Stimulated activated CD8-positive, alpha-beta memory T cell treated with anti-CD3 and anti-CD28 coated beads, Interleukin-15, amount 100 ng/mL, for 48 hours (primary cell): ENCODE results near the gene RNASEH2B.

Experiments
- DNase-seq, 2 donors: peaks; one replicate each; pipeline ENCODE4 v3.0.0-alpha.2; 2020; ENCODE audit warnings: low read depth in 2 of 2

Gene RNASEH2B

DNA sequence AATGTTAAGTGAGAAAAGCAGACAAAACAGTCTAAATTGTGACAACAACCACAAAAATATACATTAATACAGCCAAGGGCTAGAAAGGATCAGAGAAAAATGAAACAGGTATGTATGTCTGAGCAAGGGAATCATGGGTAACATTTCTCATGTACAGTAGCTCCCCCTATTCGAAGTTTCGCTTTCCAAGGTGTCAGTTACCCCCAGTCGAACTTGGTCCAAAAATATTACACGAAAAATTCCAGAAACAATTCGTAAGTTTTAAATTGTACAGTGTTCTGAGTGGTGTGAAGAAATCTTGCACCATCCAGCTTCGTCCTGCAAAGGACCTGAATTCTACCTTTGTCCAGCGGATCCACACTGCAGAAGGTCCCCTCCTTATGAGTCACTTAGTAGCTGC lies 1.8 kb upstream of the RNASEH2B start:
- DNase-seq: no peak

DNA sequence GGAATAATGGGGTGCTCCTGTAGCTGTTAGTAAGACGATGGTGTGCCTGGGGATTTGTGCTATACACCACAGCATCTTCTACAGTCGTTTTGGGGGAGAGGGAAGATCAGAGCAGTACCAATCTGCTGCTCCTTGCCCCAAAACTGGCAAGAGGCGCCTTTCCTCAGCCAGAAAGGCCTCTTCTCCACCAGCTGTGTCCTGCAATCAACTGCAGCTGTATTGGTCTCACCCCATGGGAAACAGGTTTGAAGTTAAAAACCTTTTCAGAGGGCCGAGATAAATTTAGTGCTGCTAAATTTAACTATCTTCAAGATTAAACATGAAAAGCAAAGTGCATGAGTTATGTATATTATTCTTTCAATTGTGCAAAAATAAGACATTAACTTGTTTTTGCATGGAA lies 1.2 kb upstream of the RNASEH2B start:
- no peak for DNase-seq

DNA sequence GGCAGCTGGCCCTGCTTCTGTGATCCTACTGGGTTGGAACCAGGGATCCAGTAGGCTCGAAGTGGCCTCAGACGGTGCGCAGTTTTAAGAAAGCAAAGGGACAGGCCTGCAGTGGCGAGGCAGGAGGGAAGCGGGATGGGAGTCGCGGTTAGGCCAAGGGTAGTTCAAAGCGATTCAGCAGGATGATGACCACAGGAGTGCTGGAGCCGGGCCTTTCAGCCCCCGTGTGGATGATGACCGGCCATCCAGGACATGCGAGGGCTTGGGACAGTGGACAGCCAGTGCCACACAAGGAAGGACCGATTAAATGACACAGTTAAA lies 854 bp downstream of the RNASEH2B start:
- no peak for DNase-seq

DNA sequence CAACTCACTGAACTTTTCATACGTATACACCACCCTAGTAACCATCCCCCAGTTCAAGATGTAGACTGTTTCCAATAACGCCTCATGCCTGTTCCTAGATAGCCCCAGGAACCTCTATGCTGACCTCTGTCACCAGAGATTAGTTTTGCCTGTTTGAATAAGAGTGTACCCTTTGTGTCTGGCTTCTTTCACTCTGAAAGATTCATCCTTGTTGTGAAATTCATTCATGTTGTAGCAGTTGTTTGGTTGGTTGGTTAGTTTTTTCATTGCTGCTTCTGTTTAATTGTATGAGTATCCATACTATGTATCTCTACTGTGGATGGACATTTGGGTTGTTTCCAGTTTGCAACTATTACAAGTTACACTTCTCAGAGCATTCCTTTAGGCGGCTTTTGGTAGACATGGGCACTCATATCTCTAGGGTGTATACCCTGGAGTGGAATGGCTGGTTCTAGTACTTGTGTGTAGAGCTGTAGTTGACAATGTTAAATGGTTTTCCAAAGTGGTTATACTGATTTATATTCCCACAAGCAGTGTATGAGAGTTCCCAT lies 1.6 kb downstream of the RNASEH2B start:
- no peak for DNase-seq

DNA sequence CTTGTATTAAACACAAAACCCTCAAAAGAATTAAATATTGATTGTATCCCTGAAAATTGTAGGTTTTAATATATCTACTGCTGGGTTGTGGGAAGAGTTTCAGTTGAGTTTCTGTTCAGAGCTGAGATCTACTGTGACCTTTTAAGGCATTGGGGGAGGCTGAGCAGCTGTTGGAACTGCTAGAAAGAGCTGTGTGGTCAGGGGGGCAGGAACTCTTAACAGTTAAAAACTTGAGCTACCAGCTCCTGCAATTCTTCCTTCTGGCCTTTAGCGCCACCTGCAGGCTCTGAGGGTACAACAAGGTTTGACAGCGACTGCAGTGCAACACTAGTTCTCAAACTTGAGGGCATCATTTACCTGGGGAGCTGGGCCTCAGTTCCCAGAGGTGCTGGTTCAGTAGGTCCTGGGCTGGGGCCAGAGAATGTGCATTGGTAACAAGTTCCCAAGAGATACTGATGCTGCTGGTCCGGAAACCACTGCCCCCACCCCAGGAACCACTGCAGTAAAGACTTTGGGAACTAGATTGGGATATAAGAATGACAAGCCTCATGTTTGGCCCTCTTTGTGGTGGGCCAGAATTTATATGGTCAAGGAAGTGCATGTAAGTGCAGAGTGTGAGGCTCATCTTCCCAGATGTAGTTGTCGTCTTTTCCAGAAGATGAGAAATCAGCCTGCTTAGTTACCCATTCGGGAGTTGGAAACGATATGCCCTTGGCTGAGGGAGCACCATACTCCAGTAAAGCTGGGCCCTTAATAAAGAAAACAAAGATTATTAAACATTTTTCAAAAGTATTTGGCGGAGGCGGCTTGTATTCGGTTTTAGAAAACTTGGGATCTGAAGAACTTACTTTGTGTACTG lies 2.6 kb downstream of the RNASEH2B start:
- peak; percentile 78 to 83 for DNase-seq

DNA sequence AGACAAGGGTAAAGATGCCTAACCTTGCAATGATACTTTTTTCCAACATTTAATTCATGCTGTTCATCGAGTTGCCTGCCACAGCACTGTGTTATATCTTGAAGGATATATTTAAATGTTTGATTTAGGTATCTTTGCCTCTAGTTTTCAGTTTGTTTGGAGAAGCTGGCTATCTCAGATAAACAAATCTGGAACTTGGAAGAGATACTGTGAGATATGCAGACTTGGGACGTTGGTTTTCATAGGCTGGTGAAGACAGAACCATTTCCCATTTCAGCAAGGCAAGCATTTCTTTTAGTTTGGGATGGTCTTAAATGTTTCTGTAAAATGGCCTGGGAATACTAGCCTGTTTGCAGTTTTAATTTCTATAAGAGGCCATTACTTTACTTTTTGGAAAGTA lies 3.3 kb downstream of the RNASEH2B start:
- no peak for DNase-seq

DNA sequence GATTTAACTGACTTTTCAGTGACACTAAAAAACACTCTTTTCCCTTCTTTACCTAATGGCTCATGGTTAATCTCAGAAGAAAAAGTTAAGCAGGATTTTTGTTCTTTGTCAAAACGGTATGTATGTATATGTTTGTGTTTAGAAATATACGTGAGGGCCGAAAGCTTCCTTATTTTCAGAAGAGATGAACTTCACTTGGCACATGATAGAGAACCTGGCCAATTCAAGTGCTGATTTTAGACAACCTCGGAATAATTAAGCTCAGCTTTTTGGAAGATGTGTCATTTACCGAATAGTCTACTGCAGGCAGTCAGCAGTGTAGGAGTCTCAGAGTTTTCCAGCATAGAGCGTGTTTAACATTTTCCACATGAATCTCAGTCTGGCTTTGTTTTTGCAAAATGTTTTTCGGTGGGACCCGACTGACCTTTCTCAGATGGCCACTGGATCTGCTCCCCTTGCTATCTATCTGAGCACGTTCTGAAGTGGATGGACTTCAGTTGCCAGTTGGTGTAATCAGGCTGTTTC lies 4.6 kb downstream of the RNASEH2B start:
- no peak for DNase-seq

DNA sequence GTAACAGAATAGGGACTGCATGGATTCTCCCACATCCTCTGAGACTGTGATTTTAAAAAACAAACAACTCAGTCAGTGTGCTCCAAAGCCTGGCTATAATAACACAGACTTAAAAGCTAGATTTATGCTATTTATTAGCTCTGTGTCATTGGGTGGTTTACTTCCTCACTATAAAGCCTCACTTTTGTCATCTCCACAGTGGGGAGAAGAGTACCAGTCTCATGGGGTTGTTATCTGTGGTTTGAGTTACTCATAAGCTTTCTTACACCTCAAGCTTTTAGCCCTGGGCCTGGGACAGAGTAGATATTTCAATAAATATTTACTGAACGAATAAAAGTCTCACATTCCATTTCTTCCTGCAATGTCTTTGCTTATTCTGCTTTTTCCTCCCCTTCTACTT lies 5.3 kb downstream of the RNASEH2B start:
- DNase-seq: no peak

DNA sequence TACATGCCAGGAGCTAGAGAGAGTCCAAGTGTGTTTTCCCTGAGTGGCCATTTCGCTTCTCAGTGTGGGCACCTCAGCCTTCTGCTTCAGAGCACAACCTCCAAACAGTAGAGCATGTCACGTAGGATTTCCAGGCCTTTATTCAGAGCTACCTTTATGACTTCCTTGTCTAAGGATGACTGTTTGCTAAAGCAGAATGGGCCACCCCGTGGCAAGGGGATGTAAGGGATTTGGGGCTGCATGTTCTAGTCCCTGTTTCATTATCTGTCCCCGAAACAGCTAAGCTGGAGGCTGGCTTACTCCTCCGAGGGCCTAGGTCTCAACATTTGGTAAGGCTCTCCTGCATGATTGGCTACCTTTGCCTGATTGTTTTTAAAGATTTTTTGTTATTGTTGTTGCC lies 6.0 kb downstream of the RNASEH2B start:
- DNase-seq: no peak

DNA sequence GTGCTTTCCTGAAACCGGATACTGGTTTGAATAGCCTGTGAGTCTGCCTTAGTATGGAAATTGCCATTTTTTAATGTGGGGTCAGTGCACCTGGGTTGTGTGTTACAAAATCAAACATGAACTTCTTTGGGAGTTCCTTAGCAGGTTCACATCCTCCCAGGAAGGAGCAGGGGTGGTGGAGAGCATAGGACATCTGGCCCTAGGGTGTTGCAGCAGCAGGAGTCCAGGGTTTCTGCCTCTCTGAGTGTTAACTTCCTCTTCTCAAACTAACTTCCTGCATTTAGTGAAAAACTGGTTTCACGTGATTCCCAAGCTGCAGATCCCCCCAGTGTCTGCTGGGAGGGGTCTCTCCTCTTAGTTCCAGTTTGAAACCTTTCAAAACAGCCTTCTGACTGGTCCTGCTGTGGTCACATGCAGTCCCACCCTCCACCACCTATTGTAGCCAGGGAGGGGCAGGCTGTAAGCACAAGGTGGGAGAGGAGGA lies 7.2 kb downstream of the RNASEH2B start:
- DNase-seq: no peak

DNA sequence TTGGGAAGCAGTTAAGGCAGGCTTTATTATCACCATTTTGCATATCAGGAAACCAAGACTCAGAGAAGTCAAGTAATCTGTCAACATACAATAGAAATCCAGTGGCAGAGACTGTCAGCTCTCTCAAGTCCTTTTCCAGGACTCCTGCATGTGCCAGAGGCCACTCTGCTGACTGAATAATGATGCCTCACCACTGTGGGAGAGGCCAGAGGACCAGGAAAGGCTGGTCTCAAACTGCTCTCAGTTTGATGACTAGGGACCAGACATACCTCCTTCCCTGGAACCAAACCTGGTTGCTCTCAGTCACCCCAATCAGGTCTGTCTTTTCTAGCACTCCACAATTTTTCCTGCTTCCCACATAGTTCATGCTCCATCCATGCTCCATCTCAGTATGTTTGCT lies 8.0 kb downstream of the RNASEH2B start:
- DNase-seq: no peak

DNA sequence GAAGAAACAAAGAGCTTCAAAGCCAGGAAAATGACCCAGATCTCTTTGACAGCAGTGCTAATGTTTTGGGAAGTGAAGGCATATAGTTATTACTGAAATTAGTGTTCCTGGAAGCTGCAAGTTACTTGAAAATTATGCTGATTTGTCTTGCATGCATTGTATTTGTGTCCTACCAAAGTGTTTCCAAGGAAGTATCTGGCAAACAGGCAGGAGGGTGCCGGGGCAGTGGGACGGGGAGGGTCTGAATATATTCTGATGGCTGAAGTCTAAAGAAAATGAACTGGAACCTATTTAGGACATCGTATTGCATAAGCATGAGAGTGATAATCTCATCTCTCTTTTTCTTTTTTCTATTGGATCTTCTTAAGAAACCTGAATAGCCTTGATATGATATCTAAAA lies 9.0 kb downstream of the RNASEH2B start:
- no peak for DNase-seq

DNA sequence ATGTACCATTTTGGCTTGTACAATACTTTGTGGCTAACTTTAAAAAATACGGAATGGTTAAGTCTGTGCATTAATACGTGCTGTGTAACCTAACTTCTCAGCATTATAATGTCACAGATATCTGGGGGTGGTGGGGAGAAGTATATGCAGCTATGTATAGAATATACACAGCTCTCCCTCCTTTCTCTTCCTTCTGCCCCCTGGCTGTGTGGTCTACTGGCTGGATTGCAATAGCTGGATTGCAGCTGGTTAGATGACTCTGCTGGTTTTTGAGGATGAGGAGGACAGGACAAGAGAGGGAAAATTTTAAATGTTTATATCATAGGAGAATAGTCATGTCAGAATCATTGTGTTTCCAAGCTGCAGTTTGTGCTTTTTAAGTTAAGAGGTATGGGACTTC lies 9.7 kb downstream of the RNASEH2B start:
- DNase-seq: no peak

DNA sequence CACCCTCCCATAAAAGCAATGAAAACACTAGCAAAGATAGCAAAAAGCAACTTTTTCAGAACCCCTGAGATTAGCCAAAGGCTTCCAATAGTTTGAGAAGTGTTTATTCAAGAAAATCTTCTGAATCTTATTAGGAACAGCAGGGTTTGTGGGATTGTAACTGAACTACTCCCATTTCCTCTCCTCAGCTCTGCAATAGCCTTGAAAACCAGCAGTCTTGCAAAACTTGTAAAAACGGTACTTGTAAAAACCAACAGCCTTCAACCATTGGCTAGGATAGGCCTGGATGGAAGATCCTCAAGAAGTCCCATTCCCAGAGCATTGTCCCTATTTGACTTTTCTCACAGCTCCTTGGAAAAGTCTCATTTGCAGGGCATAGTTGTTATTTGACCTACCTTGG lies 12.1 kb downstream of the RNASEH2B start:
- DNase-seq: no peak

DNA sequence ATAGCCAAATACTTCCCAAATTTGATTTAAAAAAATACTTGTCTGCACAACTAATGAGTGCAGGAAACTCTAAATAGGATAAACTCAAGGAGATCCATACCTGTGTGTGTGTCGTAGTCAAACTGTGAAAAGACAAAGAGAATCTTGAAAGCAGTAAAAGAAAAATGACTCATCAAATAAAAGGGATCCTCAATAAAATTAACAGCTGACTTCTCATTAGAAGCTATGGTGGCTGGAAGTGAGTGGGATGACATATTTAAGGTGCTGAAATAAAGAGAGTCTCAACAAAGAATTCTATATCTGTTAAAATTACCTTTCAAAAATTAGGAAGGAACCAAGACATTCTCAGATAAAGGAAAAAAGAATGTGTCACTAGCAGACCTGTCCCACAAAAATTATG lies 13.7 kb downstream of the RNASEH2B start:
- no peak for DNase-seq

DNA sequence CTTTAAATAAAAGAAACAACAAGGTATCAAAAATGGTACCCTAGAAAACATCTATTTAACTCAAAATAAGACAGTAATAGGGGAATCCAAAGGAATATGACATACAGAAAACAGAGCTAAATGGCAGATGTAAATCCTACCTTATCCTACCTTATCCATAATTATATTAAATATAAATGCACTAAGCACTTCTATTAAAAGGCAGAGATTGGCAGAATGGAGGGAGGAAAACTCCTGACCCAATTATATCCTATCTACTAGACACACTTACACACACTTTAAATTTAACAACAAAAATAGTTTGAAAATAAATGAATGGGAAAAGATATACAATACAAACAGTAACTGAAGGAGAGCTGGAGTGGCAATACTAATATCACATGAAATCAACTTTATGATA lies 14.4 kb downstream of the RNASEH2B start:
- no peak for DNase-seq

DNA sequence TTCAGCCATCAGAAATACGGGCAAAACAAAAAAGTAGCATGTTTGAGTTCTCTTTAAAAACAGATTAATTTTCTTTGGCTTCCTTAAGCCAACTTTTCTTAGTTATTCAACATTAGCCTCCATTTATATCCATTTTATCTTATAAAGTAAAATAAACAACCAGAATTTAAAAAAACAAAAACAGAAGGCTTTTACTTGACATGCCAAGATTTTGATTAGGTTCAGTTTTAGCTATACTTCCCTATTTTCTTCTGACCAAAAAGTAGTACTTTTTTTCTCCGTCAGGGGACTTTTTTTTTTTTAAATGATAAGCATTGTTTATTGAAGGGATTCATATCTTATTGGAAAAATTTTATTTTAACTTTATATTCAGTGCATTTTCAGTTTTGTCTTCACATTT lies 18.1 kb downstream of the RNASEH2B start:
- DNase-seq: no peak

DNA sequence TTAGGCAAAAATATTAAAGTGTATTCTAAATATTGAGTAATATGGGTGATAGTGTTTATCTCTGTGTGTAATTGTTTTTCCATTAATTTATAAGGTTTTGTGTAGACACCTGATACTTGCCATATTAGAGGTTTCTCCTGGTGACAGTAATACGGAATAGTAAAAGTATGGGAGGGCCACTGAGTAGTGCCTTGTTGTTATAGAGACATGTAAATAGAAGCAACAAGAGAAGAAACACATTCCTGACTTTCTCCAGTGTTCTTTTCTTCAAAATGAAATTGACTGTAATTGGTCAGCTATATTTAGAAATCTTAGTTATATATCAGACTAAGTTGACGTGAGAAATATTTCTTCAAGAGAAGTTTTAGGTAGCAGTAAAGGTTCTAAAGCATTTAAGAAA lies 18.5 kb downstream of the RNASEH2B start:
- no peak for DNase-seq

DNA sequence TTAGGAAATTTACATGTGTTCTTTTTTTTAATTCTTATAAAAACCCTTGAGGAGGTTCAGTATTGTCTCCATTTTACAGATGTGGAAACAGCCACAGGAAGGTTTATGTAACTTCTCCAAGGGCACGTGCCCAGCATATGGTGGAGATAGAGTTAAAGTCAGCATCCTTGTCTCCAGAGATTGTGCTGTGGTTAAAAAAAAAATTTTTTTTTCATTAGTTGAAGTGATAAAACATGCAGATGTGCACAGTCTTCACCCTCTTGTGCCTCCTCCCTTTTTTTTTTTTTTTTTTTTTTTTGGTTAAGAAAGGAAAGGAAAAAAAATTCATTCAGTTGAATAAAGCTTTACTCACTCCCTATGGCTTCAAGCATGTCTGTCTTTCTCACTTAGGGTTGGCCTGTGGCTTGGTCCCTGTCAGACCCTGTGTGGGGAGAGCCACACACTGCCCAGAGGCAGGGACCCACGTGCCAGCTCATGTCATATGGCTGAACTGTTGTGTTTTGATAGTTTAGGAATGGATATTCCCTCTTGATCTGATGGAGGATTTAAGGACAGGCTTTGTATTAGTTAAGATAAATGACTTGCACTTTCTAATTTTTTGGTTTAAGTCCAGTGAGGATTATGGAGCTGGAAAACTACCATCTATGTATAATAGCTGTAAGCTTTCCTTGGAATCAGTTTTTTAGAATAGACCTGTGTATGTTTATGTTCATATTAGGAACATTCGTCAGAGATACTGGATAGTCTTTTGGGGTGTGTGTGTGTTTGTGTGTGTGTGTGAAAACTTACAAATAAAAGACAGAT lies 19.3 kb downstream of the RNASEH2B start:
- DNase-seq: no peak

DNA sequence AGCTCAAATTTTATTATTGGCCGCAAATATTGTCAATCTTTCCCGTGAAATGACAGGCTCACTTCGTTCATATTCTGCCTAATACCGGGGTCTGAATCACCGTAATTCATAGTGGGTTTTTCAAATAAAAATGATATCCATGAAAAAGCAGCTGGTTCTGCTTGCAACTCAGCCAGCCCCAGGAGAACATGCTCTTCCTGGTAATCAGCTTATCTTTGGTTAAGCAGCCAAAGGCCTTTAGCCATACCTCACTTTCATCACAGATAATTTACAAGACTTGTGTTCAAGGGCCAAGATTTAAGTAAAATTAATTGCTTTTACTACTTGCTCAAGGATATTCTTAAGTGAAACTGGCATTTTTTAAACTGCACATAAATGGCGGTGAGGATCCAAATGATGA lies 22.5 kb downstream of the RNASEH2B start:
- DNase-seq: no peak

DNA sequence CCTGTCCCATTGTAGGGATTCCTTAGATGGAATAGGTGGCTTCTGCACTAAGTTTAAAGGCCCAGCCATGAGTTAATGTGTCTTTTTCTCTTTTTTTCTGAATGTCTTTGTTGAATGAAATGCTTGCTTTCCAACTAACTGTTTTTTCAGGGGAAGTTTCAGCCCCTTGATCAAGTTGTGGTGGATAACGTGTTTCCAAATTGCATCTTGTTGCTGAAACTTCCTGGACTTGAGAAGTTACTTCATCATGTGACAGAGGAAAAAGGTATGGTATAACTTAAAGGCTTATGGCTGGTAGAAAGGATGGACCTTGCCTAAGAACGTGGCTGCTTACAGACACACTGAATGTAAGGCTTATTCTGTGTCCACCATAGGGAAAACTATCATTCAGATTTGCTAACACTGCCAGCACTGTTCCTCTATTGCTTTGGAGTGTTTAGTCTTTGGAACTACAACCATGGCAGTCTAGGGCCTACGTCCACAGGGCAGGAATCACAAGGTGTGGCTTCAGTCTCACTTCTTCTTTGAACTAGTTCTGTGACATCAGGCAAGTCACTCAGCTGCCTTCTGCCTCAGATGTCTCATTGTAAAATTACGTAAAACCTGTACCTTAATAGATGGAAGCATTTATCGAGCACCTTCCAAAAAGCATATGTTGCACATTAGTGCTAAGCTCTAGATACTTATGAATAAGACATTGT lies 25.3 kb downstream of the RNASEH2B start:
- DNase-seq: no peak

DNA sequence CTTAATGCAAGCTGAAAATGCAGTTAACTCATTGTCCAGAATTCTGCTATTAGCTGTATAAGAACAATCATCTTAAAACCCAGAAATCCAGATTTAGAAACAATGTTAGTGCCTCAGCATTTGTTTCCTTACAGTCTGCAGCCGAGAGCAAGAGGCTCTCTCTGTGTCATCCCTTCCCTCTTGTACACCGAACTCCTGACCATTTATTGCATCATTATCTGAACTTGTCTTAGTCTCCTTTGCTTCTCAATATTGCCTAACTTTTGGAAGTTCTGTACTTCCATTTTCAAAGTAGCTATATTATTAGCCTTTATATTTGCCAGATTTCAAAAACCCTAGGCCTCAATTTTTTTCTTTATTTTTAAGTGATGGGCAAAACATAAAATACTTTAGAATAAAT lies 27.1 kb downstream of the RNASEH2B start:
- DNase-seq: no peak
